Muscle of leg (tissue), 11 donors: ENCODE results near the gene WDFY3. TPM values are rescaled to one million over a fixed set of nuclear protein-coding genes. Genes with fewer than 3 reads are reported as not detected.

ENCODE experiments used
- DNase-seq: peaks from one replicate; pipeline ENCODE4 v3.0.0; 2013
- H3K27ac ChIP-seq: one replicate; pipeline ENCODE4 v1.5.1; 2013; ENCODE audit warnings: mild to moderate bottlenecking, low read length, control low read depth
- H3K27me3 ChIP-seq: one replicate; pipeline ENCODE4 v1.6.1; 2013; ENCODE audit warnings: low read length; ENCODE audit not compliant: control insufficient read depth, insufficient read depth
- H3K36me3 ChIP-seq: one replicate; pipeline ENCODE4 v1.6.1; 2013; ENCODE audit warnings: low read length; ENCODE audit not compliant: control insufficient read depth, insufficient read depth
- H3K4me1 ChIP-seq: one replicate; pipeline ENCODE4 v1.6.1; 2013; ENCODE audit warnings: low read length; ENCODE audit not compliant: control insufficient read depth, insufficient read depth
- H3K4me3 ChIP-seq: one replicate; pipeline ENCODE4 v1.5.1; 2013; ENCODE audit warnings: low read length, control low read depth
- H3K9me3 ChIP-seq: replicated peaks from 2 replicates; pipeline ENCODE4 v1.6.1; 2013; ENCODE audit warnings: low read depth, low read length; ENCODE audit not compliant: control insufficient read depth
- WGBS: methylation state at CpG from one replicate; pipeline ENCODE4 v1.1.5; 2013; ENCODE audit warnings: missing lambda C conversion rate; ENCODE audit not compliant: insufficient coverage; 5-methylcytosine and 5-hydroxymethylcytosine counted together
- polyA plus RNA-seq, 8 donors: library from polyadenylated mRNA; unstranded; fragments of 120-200 nt; gene quantifications; one replicate each; pipeline versions ENCODE4 v1.2.1 to v1.2.3, GENCODE V29; 2013; ENCODE audit warnings: inconsistent platforms in 1 of 8, low replicate concordance in 1 of 8; ENCODE audit not compliant: insufficient read length in 8 of 8, insufficient read depth in 1 of 8
- total RNA-seq: library from RNA; stranded (reverse); fragments of 120-200 nt; gene quantifications from one replicate; pipeline ENCODE4 v1.2.4, GENCODE V29; 2013

Gene WDFY3
- total and polyA plus RNA-seq, 9 donors: 11.8 to 40.6 (median 20.3) TPM

DNA sequence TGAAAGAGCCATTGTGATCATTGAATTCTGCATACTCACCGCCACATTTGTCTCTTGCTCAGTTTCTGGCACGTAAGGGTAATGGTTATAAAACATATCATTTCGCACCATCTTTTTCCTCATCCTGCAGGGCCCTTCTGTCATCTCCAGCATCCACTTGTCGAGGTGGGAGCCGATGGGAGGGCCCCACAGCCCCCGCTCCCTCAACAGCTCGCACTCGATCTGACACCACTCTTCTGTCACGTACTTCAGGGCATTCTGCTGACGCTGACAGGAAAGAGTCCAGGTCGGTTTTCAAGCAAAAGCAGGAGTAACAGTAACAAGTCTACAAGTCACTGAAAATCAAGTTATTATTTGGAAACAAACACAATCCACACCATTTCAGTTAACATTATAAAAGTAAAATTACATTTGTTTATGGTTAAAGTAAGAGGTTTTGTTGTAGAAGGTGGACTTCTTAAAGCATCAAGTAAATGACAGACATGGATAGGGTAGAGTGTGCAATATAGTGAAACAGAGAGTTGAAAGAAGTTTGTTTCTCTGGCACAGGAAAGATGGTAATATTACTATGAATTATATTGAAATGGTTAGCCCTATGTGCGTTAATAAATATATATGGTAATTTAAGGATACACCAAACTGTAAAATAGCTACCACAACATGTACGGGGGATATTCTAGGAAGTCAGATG is 233.0 kb downstream of the WDFY3 start:
- H3K27me3 ChIP-seq: no peaks in the 10 kb centered on the region

DNA sequence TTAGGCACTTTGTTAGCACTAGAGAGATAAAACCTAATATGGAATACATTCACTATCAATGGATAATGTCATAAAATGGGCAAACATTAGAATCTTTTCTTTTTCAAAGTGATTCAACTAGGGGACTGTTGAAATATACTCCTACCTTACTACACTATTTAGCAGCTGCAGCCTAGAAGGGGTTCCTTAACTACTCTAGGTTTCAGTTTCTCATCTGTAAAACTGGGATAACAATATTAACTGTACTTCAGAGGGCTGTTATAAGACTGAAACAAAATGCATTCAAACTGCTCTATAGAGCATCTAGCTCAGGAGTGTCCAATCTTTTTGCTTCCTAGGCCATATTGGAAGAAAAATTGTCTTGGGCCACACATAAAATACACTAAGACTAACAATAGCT is 236.1 kb downstream of the WDFY3 start:
- DNase-seq: no peak
- H3K4me3 ChIP-seq: no peak overlapping the region
- no peak overlapping the region for H3K27ac ChIP-seq
- H3K4me1 ChIP-seq: no peaks in the 10 kb centered on the region
- peaks cover 10% of the 10 kb centered on the region for H3K36me3 ChIP-seq
- H3K27me3 ChIP-seq: no peaks in the 10 kb centered on the region
- no peaks in the 10 kb centered on the region for H3K9me3 ChIP-seq

More for the DNA sequence above, 233.0 kb downstream of the WDFY3 start:
- H3K4me1 ChIP-seq: no peaks in the 10 kb centered on the region
- no peak for DNase-seq
- no peaks in the 10 kb centered on the region for H3K9me3 ChIP-seq
- H3K27ac ChIP-seq: no peak overlapping the region
- no peak overlapping the region for H3K4me3 ChIP-seq
- peaks cover 18% of the 10 kb centered on the region for H3K36me3 ChIP-seq
- 85% methylated on average over 9 of the region's 13 CpGs for WGBS

DNA sequence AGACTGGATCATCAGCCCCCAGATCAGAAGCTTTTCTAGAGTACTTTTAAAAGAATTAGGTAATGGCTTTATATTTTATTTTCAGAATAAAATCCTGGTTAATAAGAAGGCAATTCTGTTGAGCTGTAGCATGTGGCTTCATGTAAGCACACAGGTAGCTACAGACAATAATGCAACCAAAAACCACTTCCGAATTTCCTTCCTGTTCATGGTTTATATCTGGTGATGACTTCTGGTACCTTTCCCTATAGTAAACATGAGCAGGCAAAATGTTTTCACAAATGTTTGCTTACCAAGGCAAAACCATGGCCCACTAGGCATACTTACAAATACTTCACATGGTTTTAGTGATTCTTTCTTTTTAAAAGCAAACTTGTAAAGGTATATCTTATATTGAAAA is 239.0 kb downstream of the WDFY3 start:
- Histone ChIP-seq H3K4me3 (no peak overlapping the region), H3K27me3 (no peaks in the 10 kb centered on the region), H3K9me3 (no peaks in the 10 kb centered on the region), H3K27ac (no peak overlapping the region), H3K36me3 (peaks cover 8% of the 10 kb centered on the region), H3K4me1 (no peaks in the 10 kb centered on the region)
- no peak for DNase-seq
- no CpG with 5 or more reads among the region's 1 CpG for WGBS

GRCh38 chr4:84726356-84726755 is 240.1 kb downstream of the WDFY3 start:
- H3K36me3 ChIP-seq: peaks cover 11% of the 10 kb centered on the region
- no peak overlapping the region for H3K4me3 ChIP-seq
- H3K27ac ChIP-seq: no peak overlapping the region
- no peaks in the 10 kb centered on the region for H3K27me3 ChIP-seq
- no peaks in the 10 kb centered on the region for H3K4me1 ChIP-seq
- H3K9me3 ChIP-seq: no peaks in the 10 kb centered on the region
- WGBS: no CpG with 5 or more reads among the region's 2 CpGs
- DNase-seq: no peak

GRCh38 chr4:84722720-84723119 is 243.8 kb downstream of the WDFY3 start:
- Histone ChIP-seq H3K27me3 (no peaks in the 10 kb centered on the region), H3K4me1 (no peaks in the 10 kb centered on the region), H3K36me3 (peaks cover 21% of the 10 kb centered on the region), H3K27ac (no peak overlapping the region), H3K4me3 (no peak overlapping the region), H3K9me3 (no peaks in the 10 kb centered on the region)
- DNase-seq: no peak
- no CpG with 5 or more reads among the region's 1 CpG for WGBS

GRCh38 chr4:84719115-84719514 is 247.4 kb downstream of the WDFY3 start:
- Histone ChIP-seq H3K9me3 (no peaks in the 10 kb centered on the region), H3K27ac (no peak overlapping the region), H3K4me3 (no peak overlapping the region), H3K36me3 (peaks cover 22% of the 10 kb centered on the region), H3K27me3 (no peaks in the 10 kb centered on the region), H3K4me1 (no peaks in the 10 kb centered on the region)
- peak; percentile 23 for DNase-seq

- Histone ChIP-seq H3K4me3 (no peak overlapping the region), H3K9me3 (no peaks in the 10 kb centered on the region), H3K27me3 (no peaks in the 10 kb centered on the region), H3K4me1 (no peaks in the 10 kb centered on the region), H3K27ac (no peak overlapping the region), H3K36me3 (peaks cover 25% of the 10 kb centered on the region)
- WGBS: 100% methylated on average over 1 of the region's 2 CpGs
- DNase-seq: peak; percentile 11
These were observed 247.8 kb downstream of the WDFY3 start for GRCh38 chr4:84718699-84719098.

DNA sequence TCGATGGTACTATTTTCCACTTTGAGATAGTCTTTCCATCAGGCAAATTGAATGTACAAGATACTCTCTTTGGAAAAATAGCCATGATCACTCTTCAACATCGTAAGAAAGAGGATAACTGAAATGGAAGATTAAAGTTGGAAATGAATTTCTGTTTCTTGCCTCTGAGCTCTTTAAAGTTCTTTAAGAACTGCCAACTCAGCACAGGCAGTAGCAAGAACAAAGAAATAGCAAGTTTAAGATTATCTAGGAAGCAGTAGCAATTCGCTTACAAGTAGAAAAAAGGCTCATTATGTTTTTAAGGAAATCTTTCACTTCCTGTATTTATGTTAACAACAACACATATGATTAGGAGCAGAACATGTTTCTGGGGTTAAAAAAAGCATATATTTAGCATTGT is 255.9 kb downstream of the WDFY3 start:
- Histone ChIP-seq H3K27me3 (no peaks in the 10 kb centered on the region), H3K4me1 (no peaks in the 10 kb centered on the region), H3K9me3 (peaks cover 2% of the 10 kb centered on the region), H3K36me3 (peaks cover 39% of the 10 kb centered on the region), H3K27ac (no peak overlapping the region), H3K4me3 (no peak overlapping the region)
- DNase-seq: peak; percentile 30
- WGBS: no CpG with 5 or more reads among the region's 3 CpGs

DNA sequence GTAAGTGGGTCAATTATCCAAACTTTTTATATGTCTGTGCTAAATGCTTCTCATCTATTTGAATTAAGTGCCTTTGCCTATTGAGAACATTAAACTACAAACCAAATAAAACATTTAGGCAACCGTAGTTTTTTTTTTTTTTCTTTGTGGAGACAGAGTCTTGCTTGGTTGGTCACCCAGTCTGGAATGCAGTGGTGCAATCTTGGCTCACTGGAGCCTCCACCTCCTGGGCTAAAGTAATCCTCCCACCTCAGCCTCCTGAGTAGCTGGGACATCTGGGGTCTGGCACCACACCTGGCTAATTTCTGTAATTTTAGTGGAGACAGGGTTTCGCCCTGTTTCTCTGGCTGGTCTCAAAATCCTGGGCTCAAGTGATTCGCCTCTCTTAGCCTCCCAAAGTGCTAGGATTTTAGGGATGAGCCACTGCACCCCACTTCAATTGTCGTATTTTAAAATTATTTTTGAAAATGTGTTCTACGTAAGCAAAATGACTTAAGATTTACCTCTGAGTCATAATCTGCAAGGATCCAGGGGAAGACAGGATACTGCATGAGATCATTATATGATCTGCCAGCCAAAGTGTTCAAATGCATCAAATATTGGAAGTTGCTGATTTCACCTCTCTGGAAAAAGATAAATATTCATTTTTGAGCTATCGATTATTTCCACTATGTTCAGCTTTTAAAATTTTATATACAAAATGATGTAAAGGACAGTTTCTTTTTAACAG is 257.9 kb downstream of the WDFY3 start:
- Histone ChIP-seq H3K36me3 (peaks cover 39% of the 10 kb centered on the region), H3K27ac (no peak overlapping the region), H3K4me1 (no peaks in the 10 kb centered on the region), H3K4me3 (no peak overlapping the region), H3K27me3 (no peaks in the 10 kb centered on the region), H3K9me3 (peaks cover 2% of the 10 kb centered on the region)
- DNase-seq: no peak
- 100% methylated on average over 1 of the region's 6 CpGs for WGBS

GRCh38 chr4:84706286-84706685 is 260.2 kb downstream of the WDFY3 start:
- 100% methylated on average over 1 of the region's 2 CpGs for WGBS
- no peaks in the 10 kb centered on the region for H3K4me1 ChIP-seq
- no peaks in the 10 kb centered on the region for H3K27me3 ChIP-seq
- no peak overlapping the region for H3K27ac ChIP-seq
- no peak for DNase-seq
- H3K36me3 ChIP-seq: peaks cover 37% of the 10 kb centered on the region
- H3K9me3 ChIP-seq: peaks cover 2% of the 10 kb centered on the region
- no peak overlapping the region for H3K4me3 ChIP-seq
